Measurements from ENCODE around the gene LRRFIP1.

- TF ChIP-seq, protein P1, sequence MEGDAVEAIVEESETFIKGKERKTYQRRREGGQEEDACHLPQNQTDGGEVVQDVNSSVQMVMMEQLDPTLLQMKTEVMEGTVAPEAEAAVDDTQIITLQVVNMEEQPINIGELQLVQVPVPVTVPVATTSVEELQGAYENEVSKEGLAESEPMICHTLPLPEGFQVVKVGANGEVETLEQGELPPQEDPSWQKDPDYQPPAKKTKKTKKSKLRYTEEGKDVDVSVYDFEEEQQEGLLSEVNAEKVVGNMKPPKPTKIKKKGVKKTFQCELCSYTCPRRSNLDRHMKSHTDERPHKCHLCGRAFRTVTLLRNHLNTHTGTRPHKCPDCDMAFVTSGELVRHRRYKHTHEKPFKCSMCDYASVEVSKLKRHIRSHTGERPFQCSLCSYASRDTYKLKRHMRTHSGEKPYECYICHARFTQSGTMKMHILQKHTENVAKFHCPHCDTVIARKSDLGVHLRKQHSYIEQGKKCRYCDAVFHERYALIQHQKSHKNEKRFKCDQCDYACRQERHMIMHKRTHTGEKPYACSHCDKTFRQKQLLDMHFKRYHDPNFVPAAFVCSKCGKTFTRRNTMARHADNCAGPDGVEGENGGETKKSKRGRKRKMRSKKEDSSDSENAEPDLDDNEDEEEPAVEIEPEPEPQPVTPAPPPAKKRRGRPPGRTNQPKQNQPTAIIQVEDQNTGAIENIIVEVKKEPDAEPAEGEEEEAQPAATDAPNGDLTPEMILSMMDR (IDR thresholded peaks at IDR 0.05): no peak
- no peak for TF ChIP-seq ZFP36 (IDR thresholded peaks at IDR 0.05; ENCODE audit: borderline replicate concordance, partially characterized antibody)
- TF ChIP-seq, protein P2, sequence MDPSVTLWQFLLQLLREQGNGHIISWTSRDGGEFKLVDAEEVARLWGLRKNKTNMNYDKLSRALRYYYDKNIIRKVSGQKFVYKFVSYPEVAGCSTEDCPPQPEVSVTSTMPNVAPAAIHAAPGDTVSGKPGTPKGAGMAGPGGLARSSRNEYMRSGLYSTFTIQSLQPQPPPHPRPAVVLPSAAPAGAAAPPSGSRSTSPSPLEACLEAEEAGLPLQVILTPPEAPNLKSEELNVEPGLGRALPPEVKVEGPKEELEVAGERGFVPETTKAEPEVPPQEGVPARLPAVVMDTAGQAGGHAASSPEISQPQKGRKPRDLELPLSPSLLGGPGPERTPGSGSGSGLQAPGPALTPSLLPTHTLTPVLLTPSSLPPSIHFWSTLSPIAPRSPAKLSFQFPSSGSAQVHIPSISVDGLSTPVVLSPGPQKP (IDR thresholded peaks at IDR 0.05; ENCODE audit: low read depth, low read length): no peak
- no peak for TF ChIP-seq POLR2A (IDR thresholded peaks at IDR 0.05; ENCODE audit: low read length)
- TF ChIP-seq KDM1A (IDR thresholded peaks at IDR 0.05; ENCODE audit: low read depth): no peak
- TF ChIP-seq, protein P3, sequence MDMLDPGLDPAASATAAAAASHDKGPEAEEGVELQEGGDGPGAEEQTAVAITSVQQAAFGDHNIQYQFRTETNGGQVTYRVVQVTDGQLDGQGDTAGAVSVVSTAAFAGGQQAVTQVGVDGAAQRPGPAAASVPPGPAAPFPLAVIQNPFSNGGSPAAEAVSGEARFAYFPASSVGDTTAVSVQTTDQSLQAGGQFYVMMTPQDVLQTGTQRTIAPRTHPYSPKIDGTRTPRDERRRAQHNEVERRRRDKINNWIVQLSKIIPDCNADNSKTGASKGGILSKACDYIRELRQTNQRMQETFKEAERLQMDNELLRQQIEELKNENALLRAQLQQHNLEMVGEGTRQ (IDR thresholded peaks at IDR 0.05): no peak
- no peak for TF ChIP-seq BHLHE40 (IDR thresholded peaks at IDR 0.05; ENCODE audit: low read depth, low read length)
- TF ChIP-seq HMGXB4 (CRISPR knock-in tag; IDR thresholded peaks at IDR 0.05; ENCODE audit: borderline replicate concordance): no peak
- TF ChIP-seq MAFK (IDR thresholded peaks at IDR 0.05; ENCODE audit: partially characterized antibody): no peak
- no peak for TF ChIP-seq RAD21 (conservative IDR thresholded peaks at IDR 0.05 in 1 of 2, IDR thresholded peaks at IDR 0.05 in 1 of 2)
- TF ChIP-seq ESRRA (IDR thresholded peaks at IDR 0.05; ENCODE audit: borderline replicate concordance, low read length): no peak
Measured at GRCh38 chr2:237716011-237716410, 88.6 kb downstream of the LRRFIP1 start.

Data from A549 (cell line).